Neural crest cell (in vitro differentiated cells): Measurements from ENCODE around the gene KLHL35. TPM values are rescaled to one million over a fixed set of nuclear protein-coding genes. Genes with fewer than 3 reads are reported as not detected.

Experiments
- DNase-seq: peaks from one replicate; pipeline ENCODE4 v3.0.0; 2021; ENCODE audit warnings: low read depth, mixed read lengths, low spot score
- H3K27ac Mint-ChIP-seq: one replicate; pipeline ENCODE4 v1.8.0; 2021; ENCODE audit warnings: mild to moderate bottlenecking, mixed read lengths; ENCODE audit not compliant: unreplicated experiment
- H3K27me3 Mint-ChIP-seq: 2 replicates; pipeline ENCODE4 v1.8.0; 2021; ENCODE audit warnings: low read depth, mild to moderate bottlenecking, mixed read lengths
- H3K36me3 Mint-ChIP-seq: 2 replicates; pipeline ENCODE4 v1.8.0; 2021; ENCODE audit warnings: low read depth, mild to moderate bottlenecking, mixed read lengths
- H3K4me1 Mint-ChIP-seq: 2 replicates; pipeline ENCODE4 v1.8.0; 2021; ENCODE audit warnings: mixed read lengths
- H3K4me3 Mint-ChIP-seq: one replicate; pipeline ENCODE4 v1.8.0; 2021; ENCODE audit warnings: mild to moderate bottlenecking, mixed read lengths
- H3K9me3 Mint-ChIP-seq: 2 replicates; pipeline ENCODE4 v1.8.0; 2021; ENCODE audit warnings: mixed read lengths
- total RNA-seq: library from RNA; stranded (reverse); gene quantifications from 2 replicates; pipeline ENCODE4 v1.2.1, GENCODE V29; 2021
- TF ChIP-seq, protein P1 (sequence below): fragments of 200-600 bp; sonication (generic); conservative IDR thresholded peaks from 2 replicates; pipeline ENCODE4 v1.5.0; 2021; ENCODE audit warnings: antibody characterized with exemption, mild to moderate bottlenecking

Gene KLHL35
- total RNA-seq, 1 donor from 2014 or later = 11.6 TPM

DNA sequence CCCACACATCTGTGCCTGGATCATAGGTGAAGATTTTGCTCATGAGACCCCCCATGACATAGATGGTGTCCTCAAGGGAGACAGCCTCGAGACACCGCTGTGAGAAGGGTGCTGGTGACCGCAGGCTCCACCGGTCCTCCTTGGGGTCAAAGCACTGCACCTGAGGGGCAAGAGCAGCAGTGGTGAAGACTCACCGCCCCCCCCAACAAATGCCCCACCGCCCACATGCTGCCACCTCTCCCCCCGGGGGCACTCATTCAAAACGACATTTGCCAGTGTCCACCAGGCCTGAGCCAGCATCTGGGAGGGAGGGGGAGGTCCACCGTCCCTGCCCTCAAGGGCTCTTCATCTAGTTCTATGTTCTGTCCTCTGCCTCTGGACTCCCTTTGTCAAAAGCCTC is 9.3 kb downstream of the KLHL35 start:
- TF ChIP-seq, protein P1, sequence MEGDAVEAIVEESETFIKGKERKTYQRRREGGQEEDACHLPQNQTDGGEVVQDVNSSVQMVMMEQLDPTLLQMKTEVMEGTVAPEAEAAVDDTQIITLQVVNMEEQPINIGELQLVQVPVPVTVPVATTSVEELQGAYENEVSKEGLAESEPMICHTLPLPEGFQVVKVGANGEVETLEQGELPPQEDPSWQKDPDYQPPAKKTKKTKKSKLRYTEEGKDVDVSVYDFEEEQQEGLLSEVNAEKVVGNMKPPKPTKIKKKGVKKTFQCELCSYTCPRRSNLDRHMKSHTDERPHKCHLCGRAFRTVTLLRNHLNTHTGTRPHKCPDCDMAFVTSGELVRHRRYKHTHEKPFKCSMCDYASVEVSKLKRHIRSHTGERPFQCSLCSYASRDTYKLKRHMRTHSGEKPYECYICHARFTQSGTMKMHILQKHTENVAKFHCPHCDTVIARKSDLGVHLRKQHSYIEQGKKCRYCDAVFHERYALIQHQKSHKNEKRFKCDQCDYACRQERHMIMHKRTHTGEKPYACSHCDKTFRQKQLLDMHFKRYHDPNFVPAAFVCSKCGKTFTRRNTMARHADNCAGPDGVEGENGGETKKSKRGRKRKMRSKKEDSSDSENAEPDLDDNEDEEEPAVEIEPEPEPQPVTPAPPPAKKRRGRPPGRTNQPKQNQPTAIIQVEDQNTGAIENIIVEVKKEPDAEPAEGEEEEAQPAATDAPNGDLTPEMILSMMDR = no peak
- Mint-ChIP-seq H3K4me3 (peak overlapping the region; percentile 24), H3K36me3 (peaks cover 6% of the 10 kb centered on the region), H3K9me3 (peaks cover 3% of the 10 kb centered on the region), H3K27me3 (peaks cover 18% of the 10 kb centered on the region), H3K27ac (no peak overlapping the region), H3K4me1 (peaks cover 40% of the 10 kb centered on the region)
- no peak for DNase-seq

DNA sequence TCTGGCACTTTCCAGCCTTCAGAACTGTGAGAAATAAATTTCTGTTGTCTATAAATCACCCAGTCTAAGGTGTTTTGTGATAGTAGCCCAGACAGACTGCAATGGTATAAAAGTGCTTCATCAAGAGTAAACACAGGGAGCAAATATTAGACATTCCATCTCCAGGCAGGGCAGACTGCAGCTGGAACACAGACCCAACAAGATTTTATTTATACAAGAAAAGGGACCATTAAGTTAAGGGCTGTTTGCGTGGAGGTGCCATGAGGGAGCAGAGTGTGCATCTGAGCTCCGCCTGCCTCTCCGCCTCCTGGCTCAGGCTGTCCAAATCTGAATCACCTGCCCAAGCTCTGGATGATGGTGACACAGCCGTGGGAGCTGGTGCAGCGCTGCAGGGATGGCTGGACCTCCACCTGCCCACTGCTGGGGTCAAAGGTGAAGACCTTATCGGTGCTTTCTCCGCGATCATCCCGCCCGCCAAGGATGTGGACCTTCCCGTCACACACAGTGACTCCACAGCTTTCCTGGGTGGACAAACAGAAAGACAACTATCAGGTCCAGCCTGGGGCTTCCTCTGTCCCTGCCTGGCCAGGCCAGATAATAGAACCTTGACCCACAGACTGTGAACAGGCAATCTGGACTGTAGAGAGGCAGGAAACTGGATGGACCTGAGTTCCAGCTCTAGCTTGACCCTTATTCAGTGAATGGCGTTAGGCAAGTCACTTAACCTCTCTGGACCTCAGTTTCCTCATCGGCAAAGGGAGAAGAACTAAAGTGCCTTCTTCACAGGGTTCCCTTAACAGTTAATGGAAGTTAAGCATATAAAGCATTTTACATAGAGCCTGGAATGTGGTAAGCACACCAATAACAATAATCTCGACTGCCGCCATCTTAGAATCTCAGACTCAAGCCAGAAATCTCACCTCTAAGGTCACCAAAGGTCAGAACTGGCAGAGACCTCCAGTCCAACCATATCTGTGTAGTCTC is 10.5 kb downstream of the KLHL35 start:
- H3K27ac Mint-ChIP-seq = no peak overlapping the region
- H3K9me3 Mint-ChIP-seq = no peaks in the 10 kb centered on the region
- TF ChIP-seq, protein P1 = no peak
- H3K36me3 Mint-ChIP-seq = peaks cover 2% of the 10 kb centered on the region
- DNase-seq = no peak
- no peak overlapping the region for H3K4me3 Mint-ChIP-seq
- peaks cover 6% of the 10 kb centered on the region for H3K27me3 Mint-ChIP-seq
- peaks cover 30% of the 10 kb centered on the region for H3K4me1 Mint-ChIP-seq

DNA sequence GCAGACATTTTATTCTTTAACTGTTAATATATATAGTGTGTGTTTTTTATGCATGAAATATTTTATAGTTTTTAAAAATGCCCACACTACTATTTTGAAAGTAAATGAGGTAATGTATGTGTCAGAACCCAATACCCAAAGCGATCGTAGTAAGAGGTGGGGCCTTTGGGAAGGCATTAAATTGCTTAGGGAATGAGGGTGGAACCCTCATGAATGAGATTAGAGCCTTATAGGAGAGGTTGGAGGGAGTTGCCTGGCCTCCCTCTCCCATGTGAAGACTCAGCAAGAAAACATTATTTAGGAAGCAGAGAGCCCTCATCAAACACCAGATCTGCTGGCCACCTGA is 11.1 kb downstream of the KLHL35 start:
- no peak for DNase-seq
- no peak overlapping the region for H3K27ac Mint-ChIP-seq
- H3K36me3 Mint-ChIP-seq = peaks cover 4% of the 10 kb centered on the region
- H3K4me3 Mint-ChIP-seq = no peak overlapping the region
- H3K27me3 Mint-ChIP-seq = peaks cover 4% of the 10 kb centered on the region
- no peaks in the 10 kb centered on the region for H3K9me3 Mint-ChIP-seq
- TF ChIP-seq, protein P1 = no peak
- H3K4me1 Mint-ChIP-seq = peaks cover 30% of the 10 kb centered on the region

- H3K9me3 Mint-ChIP-seq = no peaks in the 10 kb centered on the region
- TF ChIP-seq, protein P1 = no peak
- peak overlapping the region; percentile 98 for H3K27ac Mint-ChIP-seq
- peaks cover 8% of the 10 kb centered on the region for H3K36me3 Mint-ChIP-seq
- H3K4me3 Mint-ChIP-seq = peak overlapping the region; percentile 64
- peaks cover 4% of the 10 kb centered on the region for H3K27me3 Mint-ChIP-seq
- H3K4me1 Mint-ChIP-seq = peaks cover 30% of the 10 kb centered on the region
- no peak for DNase-seq
Observed at GRCh38 chr11:75421035-75421602, 11.9 kb downstream of the KLHL35 start.

GRCh38 chr11:75420224-75421034 is 12.6 kb downstream of the KLHL35 start:
- Mint-ChIP-seq H3K27ac (peak overlapping the region; percentile 98), H3K36me3 (peaks cover 10% of the 10 kb centered on the region), H3K27me3 (peaks cover 4% of the 10 kb centered on the region), H3K4me3 (no peak overlapping the region), H3K4me1 (peaks cover 30% of the 10 kb centered on the region), H3K9me3 (no peaks in the 10 kb centered on the region)
- DNase-seq = no peak
- TF ChIP-seq, protein P1 = no peak
